ENCODE data around the gene HM13.
"Not testable (repeated sequence)": the region's sequence is repeated elsewhere in the genome, so short reads cannot be mapped to it uniquely, and the experiment has no call there.

Gene HM13

DNA sequence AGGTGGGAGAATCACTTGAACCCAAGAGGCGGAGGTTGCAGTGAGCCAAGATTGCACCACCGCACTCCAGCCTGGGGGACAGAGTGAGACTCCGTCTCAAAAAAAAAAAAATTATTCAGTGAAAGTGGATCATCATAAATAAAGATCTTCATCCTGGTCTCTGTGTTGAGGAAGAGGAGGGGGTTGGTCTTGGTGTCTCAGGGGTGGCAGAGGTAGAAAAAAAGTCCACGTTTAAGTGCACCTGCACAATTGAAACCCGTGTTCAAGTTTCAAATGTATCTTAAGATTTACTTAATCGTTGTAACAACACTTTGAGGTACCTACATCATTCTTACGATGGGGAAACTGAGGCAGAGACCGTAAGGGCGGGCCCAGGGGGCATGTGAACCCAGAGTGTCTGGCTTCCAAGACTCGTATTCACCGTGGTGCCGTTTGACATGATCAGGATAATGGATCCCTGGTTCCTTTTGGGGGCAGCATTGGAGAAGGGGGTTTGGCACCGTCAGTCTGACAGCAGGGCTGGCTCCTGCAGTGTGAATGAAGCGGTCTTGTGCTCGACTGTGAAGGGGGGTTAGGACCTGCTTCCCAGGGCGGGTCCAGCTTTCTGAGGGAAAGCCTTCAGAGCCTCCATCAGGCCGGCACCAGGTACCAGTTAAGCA is 57.9 kb downstream of the HM13 start:
- no peak for TF ChIP-seq EZH2phosphoT487 (IDR thresholded peaks at IDR 0.05; ENCODE audit: borderline replicate concordance, low read length)
- TF ChIP-seq, protein P1, sequence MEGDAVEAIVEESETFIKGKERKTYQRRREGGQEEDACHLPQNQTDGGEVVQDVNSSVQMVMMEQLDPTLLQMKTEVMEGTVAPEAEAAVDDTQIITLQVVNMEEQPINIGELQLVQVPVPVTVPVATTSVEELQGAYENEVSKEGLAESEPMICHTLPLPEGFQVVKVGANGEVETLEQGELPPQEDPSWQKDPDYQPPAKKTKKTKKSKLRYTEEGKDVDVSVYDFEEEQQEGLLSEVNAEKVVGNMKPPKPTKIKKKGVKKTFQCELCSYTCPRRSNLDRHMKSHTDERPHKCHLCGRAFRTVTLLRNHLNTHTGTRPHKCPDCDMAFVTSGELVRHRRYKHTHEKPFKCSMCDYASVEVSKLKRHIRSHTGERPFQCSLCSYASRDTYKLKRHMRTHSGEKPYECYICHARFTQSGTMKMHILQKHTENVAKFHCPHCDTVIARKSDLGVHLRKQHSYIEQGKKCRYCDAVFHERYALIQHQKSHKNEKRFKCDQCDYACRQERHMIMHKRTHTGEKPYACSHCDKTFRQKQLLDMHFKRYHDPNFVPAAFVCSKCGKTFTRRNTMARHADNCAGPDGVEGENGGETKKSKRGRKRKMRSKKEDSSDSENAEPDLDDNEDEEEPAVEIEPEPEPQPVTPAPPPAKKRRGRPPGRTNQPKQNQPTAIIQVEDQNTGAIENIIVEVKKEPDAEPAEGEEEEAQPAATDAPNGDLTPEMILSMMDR (IDR thresholded peaks at IDR 0.05; ENCODE audit: low read depth, low read length, poor library complexity, severe bottlenecking), result no peak

DNA sequence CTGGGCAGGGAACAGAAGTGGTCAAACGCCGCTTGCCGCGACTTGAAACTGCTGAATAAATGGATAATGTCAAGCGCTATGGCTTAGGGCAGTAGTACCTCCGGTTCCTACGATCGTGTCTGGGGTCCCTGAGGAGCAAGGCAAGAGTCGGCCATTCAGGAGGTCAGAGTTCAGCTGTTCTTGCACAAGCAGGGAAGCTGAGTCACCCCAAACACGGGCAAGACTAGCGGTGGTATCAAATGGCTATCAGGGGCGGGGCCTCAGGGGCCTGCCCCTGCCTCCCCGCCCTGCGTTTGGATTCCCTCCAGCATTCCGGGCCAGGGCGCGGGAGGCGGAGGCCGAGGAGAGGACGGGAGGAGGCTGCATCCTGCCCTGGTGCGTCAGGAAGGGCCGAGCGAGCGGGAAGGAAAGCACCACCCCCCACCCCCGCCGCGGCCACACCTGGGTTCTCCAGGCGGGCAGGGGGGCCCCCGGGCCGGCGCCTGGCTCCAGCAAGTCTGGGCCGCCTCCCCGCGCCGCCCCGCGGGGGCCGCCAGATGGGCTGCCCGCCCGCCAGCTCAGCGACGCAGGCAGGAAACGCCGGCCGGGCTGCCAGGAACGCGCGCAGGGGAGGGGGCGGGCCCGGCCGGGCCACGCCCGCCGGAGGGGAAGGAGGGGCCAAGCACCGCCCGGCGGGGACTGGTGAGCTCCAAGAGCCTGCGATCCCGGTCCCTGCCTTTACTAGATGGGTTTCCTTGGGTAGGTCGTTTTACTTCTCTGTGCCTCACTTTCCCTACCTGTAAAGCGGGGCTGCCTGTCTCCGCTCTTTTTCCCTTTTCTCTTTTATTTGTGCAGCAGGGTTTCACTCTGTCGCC is 58.7 kb downstream of the HM13 start:
- peak overlapping the region; percentile 76 for H3K4me3 ChIP-seq (ENCODE audit: low read length)
- no peak for TF ChIP-seq EZH2phosphoT487 (IDR thresholded peaks at IDR 0.05; ENCODE audit: borderline replicate concordance, low read length)
- TF ChIP-seq, protein P1 (IDR thresholded peaks at IDR 0.05; ENCODE audit: low read depth, low read length, poor library complexity, severe bottlenecking), result no peak
- 0 out of 2 replicates have a peak, but pooled peaks cover 2% of the 10 kb centered on the region for H3K79me2 ChIP-seq (ENCODE audit: control insufficient read depth, low read length)
- H3K4me1 ChIP-seq (ENCODE audit: control insufficient read depth, low read length), result peaks cover 43% of the 10 kb centered on the region
- H3K36me3 ChIP-seq (ENCODE audit: control insufficient read depth, low read length), result peaks cover 24% of the 10 kb centered on the region
- H3F3A ChIP-seq (ENCODE audit: control insufficient read depth, insufficient read depth), result 0 out of 2 replicates have a peak, but pooled peaks cover 6% of the 10 kb centered on the region
- no peaks in the 10 kb centered on the region for H3K27me3 ChIP-seq (ENCODE audit: control insufficient read depth, low read length)
- no peaks in the 10 kb centered on the region for H4K20me1 ChIP-seq (ENCODE audit: control insufficient read depth, insufficient read depth, low read depth, low read length)
- H3K9me2 ChIP-seq (replicated peaks; ENCODE audit: control insufficient read depth, low read length), result no peaks in the 10 kb centered on the region
- H3K9me3 ChIP-seq (ENCODE audit: control insufficient read depth, insufficient read depth, low read length), result no peaks in the 10 kb centered on the region
- H3K27ac ChIP-seq (ENCODE audit: low read depth, low read length), result peak overlapping the region; percentile 57
- H3K4me2 ChIP-seq (ENCODE audit: low read length), result peak overlapping the region; percentile 79

More for the DNA sequence above, 57.9 kb downstream of the HM13 start:
- Histone ChIP-seq H3K27ac (ENCODE audit: low read depth, low read length) (peak overlapping the region; percentile 57), H3K4me2 (ENCODE audit: low read length) (peak overlapping the region; percentile 79), H3K27me3 (ENCODE audit: control insufficient read depth, low read length) (no peaks in the 10 kb centered on the region), H3K79me2 (ENCODE audit: control insufficient read depth, low read length) (0 out of 2 replicates have a peak, but pooled peaks cover 2% of the 10 kb centered on the region), H3F3A (ENCODE audit: control insufficient read depth, insufficient read depth) (peaks cover 14% of the 10 kb centered on the region), H3K4me3 (ENCODE audit: low read length) (peak overlapping the region; percentile 76), H3K9me2 (replicated peaks; ENCODE audit: control insufficient read depth, low read length) (no peaks in the 10 kb centered on the region), H3K36me3 (ENCODE audit: control insufficient read depth, low read length) (peaks cover 29% of the 10 kb centered on the region), H3K9me3 (ENCODE audit: control insufficient read depth, insufficient read depth, low read length) (no peaks in the 10 kb centered on the region), H3K4me1 (ENCODE audit: control insufficient read depth, low read length) (peaks cover 50% of the 10 kb centered on the region), H4K20me1 (ENCODE audit: control insufficient read depth, insufficient read depth, low read depth, low read length) (no peaks in the 10 kb centered on the region)

DNA sequence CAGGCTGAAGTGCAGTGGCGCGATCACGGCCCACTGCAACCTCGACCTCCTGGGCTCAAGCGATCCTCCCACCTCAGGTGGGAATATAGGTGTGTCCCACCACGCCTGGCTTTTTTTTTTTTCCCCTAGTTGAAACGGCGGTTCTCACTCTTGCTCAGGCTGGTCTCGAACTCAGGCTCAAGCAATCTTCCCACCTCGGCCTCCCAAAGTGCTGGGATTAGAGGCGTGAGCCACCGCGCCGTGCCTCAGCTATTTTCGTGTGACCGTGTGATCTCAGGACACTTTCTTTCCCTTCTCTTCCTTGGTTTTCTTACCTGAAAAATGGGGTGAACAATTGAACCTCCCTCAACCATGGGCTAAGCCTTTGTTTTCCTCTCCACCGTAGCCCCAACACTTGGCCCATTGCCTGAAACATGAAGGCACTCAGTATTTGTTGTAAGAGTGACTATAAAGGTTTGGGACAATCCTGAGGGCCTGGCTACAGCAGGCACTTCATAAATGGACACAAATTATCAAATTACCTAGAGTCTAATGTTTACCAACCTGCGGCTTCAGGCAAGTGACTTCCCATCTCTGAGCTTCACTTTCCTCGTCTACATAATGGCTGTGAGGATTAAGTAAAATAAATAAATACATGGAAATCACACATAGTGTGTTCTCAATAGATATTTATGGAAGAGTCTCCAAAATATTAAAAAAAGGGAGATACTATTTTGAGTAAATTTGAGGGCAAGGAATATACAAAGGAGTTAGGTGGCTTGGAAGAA is 59.5 kb downstream of the HM13 start:
- Histone ChIP-seq H3F3A (ENCODE audit: control insufficient read depth, insufficient read depth) (0 out of 2 replicates have a peak, but pooled peaks cover 5% of the 10 kb centered on the region), H3K27me3 (ENCODE audit: control insufficient read depth, low read length) (no peaks in the 10 kb centered on the region), H3K79me2 (ENCODE audit: control insufficient read depth, low read length) (0 out of 2 replicates have a peak, but pooled peaks cover 2% of the 10 kb centered on the region), H3K4me1 (ENCODE audit: control insufficient read depth, low read length) (peaks cover 35% of the 10 kb centered on the region), H4K20me1 (ENCODE audit: control insufficient read depth, insufficient read depth, low read depth, low read length) (no peaks in the 10 kb centered on the region), H3K4me2 (ENCODE audit: low read length) (peak overlapping the region; percentile 79), H3K9me2 (replicated peaks; ENCODE audit: control insufficient read depth, low read length) (no peaks in the 10 kb centered on the region), H3K27ac (ENCODE audit: low read depth, low read length) (peak overlapping the region; percentile 57; the same call in 1 of the 2 replicates), H3K9me3 (ENCODE audit: control insufficient read depth, insufficient read depth, low read length) (no peaks in the 10 kb centered on the region), H3K4me3 (ENCODE audit: low read length) (peak overlapping the region; percentile 76), H3K36me3 (ENCODE audit: control insufficient read depth, low read length) (peaks cover 16% of the 10 kb centered on the region)
- no peak for TF ChIP-seq EZH2phosphoT487 (IDR thresholded peaks at IDR 0.05; ENCODE audit: borderline replicate concordance, low read length)
- TF ChIP-seq, protein P1 (IDR thresholded peaks at IDR 0.05; ENCODE audit: low read depth, low read length, poor library complexity, severe bottlenecking), result no peak

DNA sequence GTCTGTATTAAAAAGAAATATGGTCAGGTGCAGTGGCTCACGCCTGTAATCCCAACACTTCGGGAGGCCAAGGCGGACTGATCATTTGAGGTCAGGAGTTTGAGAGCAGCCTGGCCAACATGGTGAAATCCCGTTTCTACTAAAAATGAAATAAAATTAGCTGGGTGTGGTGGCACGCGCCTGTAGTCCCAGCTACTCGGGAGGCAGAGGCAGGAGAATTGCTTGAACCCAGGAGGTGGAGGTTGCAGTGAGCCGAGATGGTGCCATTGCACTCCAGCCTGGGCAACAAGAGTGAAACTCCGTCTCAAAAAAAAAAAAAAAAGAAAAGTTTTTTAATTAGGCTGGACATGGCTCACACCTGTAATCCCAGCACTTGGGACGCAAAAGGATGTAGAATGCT is 60.7 kb downstream of the HM13 start:
- H4K20me1 ChIP-seq (ENCODE audit: control insufficient read depth, insufficient read depth, low read depth, low read length); H3K4me2 ChIP-seq (ENCODE audit: low read length); H3K9me3 ChIP-seq (ENCODE audit: control insufficient read depth, insufficient read depth, low read length); H3K27ac ChIP-seq (ENCODE audit: low read depth, low read length); H3K4me3 ChIP-seq (ENCODE audit: low read length); H3K27me3 ChIP-seq (ENCODE audit: control insufficient read depth, low read length); H3K79me2 ChIP-seq (ENCODE audit: control insufficient read depth, low read length); H3F3A ChIP-seq (ENCODE audit: control insufficient read depth, insufficient read depth); H3K36me3 ChIP-seq (ENCODE audit: control insufficient read depth, low read length); H3K9me2 ChIP-seq (replicated peaks; ENCODE audit: control insufficient read depth, low read length): not testable (repeated sequence)
- H3K4me1 ChIP-seq (ENCODE audit: control insufficient read depth, low read length), result peaks cover 22% of the 10 kb centered on the region
